ENCODE measurements around the gene TOMM22. TPM values are rescaled to one million over a fixed set of nuclear protein-coding genes. Genes with fewer than 3 reads are reported as not detected.
A peak's percentile ranks its signal among the peaks of the same experiment; 100 is the strongest.

Gene TOMM22
- total RNA-seq, 4 donors from 2014 or later, result 15.6 to 56.2 (median 36.7) TPM

GRCh38 chr22:38697425-38698089 is 15.8 kb downstream of the TOMM22 start:
- 46% methylated on average over 8 of the region's 8 CpGs for WGBS
- DNase-seq (ENCODE audit: low spot score in 2 of 2), result no peak
- Histone ChIP-seq H3K4me1 (peaks cover 65% of the 10 kb centered on the region), H3K27me3 (no peaks in the 10 kb centered on the region), H3K36me3 (no peaks in the 10 kb centered on the region), H3K4me3 (peak overlapping the region; percentile 5), H3K27ac (peak overlapping the region; percentile 61), H3K9me3 (no peaks in the 10 kb centered on the region)
- TF ChIP-seq POLR2A (IDR thresholded peaks at IDR 0.05), result no peak
- no peak for TF ChIP-seq EP300 (IDR thresholded peaks at IDR 0.05)
- TF ChIP-seq POLR2AphosphoS5 (IDR thresholded peaks at IDR 0.05), result no peak
- no peak for TF ChIP-seq CTCF (IDR thresholded peaks at IDR 0.05)

GRCh38 chr22:38698407-38699094 is 16.8 kb downstream of the TOMM22 start:
- Histone ChIP-seq H3K27me3 (no peaks in the 10 kb centered on the region), H3K4me1 (peaks cover 60% of the 10 kb centered on the region), H3K9me3 (no peaks in the 10 kb centered on the region), H3K36me3 (no peaks in the 10 kb centered on the region), H3K4me3 (peak overlapping the region; percentile 98), H3K27ac (no peak overlapping the region)
- 93% methylated on average over 13 of the region's 13 CpGs for WGBS
- DNase-seq (ENCODE audit: low spot score in 2 of 2), result no peak
- no peak for TF ChIP-seq POLR2AphosphoS5 (IDR thresholded peaks at IDR 0.05)
- no peak for TF ChIP-seq CTCF (IDR thresholded peaks at IDR 0.05)
- TF ChIP-seq EP300 (IDR thresholded peaks at IDR 0.05), result no peak
- no peak for TF ChIP-seq POLR2A (IDR thresholded peaks at IDR 0.05)

GRCh38 chr22:38699143-38699542 is 17.4 kb downstream of the TOMM22 start:
- Histone ChIP-seq H3K27me3 (no peaks in the 10 kb centered on the region), H3K36me3 (no peaks in the 10 kb centered on the region), H3K9me3 (no peaks in the 10 kb centered on the region), H3K4me3 (peak overlapping the region; percentile 98), H3K4me1 (peaks cover 58% of the 10 kb centered on the region), H3K27ac (peak overlapping the region; percentile 99)
- no peak for TF ChIP-seq POLR2A (IDR thresholded peaks at IDR 0.05)
- 49% methylated on average over 5 of the region's 5 CpGs for WGBS
- DNase-seq (ENCODE audit: low spot score in 2 of 2), result no peak

GRCh38 chr22:38699784-38700183 is 18.0 kb downstream of the TOMM22 start:
- H3K27me3 ChIP-seq, result no peaks in the 10 kb centered on the region
- H3K9me3 ChIP-seq, result no peaks in the 10 kb centered on the region
- H3K4me1 ChIP-seq, result peaks cover 64% of the 10 kb centered on the region
- peak overlapping the region; percentile 98 for H3K4me3 ChIP-seq
- H3K27ac ChIP-seq, result peak overlapping the region; percentile 99
- H3K36me3 ChIP-seq, result no peaks in the 10 kb centered on the region
- DNase-seq (ENCODE audit: low spot score in 2 of 2), result no peak
- TF ChIP-seq CTCF (IDR thresholded peaks at IDR 0.05) (peak in 1 of 2 donors; percentile 1), POLR2AphosphoS5 (IDR thresholded peaks at IDR 0.05) (no peak)
- 6% methylated on average over 6 of the region's 6 CpGs for WGBS

GRCh38 chr22:38700270-38700788 is 18.6 kb downstream of the TOMM22 start:
- H3K4me3 ChIP-seq, result peak overlapping the region; percentile 98
- no peaks in the 10 kb centered on the region for H3K36me3 ChIP-seq
- WGBS, result 0% methylated on average over 15 of the region's 57 CpGs
- peak; percentile 90 for DNase-seq (ENCODE audit: low spot score in 2 of 2)
- TF ChIP-seq CTCF (IDR thresholded peaks at IDR 0.05) (no peak), EP300 (IDR thresholded peaks at IDR 0.05) (no peak), POLR2AphosphoS5 (IDR thresholded peaks at IDR 0.05) (no peak), POLR2A (IDR thresholded peaks at IDR 0.05) (no peak)
- H3K9me3 ChIP-seq, result no peaks in the 10 kb centered on the region
- peaks cover 63% of the 10 kb centered on the region for H3K4me1 ChIP-seq
- peak overlapping the region; percentile 99 for H3K27ac ChIP-seq
- H3K27me3 ChIP-seq, result no peaks in the 10 kb centered on the region
